GM10266 (cell line): Measurements from ENCODE around the gene SELENOO.

Source experiments
- DNase-seq: peaks from one replicate; pipeline ENCODE4 v3.0.0; 2012; ENCODE audit errors: extremely low spot score
- CTCF ChIP-seq: IDR thresholded peaks from 2 replicates; pipeline ENCODE4 v1.5.1; 2012; ENCODE audit warnings: mild to moderate bottlenecking, low read depth; ENCODE audit not compliant: control insufficient read depth, insufficient read depth; ENCODE audit errors: missing control alignments

SELENOO gene

GRCh38 chr22:50243685-50244419 lies 43.0 kb downstream of the SELENOO start:
- no peak for DNase-seq
- no peak for TF ChIP-seq CTCF

- peak; percentile 95 for DNase-seq
- peak; percentile 1 for TF ChIP-seq CTCF
These were observed 43.8 kb downstream of the SELENOO start, which contains the start of gene TUBGCP6 for GRCh38 chr22:50244420-50245213. Gene TUBGCP6, minus strand, starts transcription at chr22:50245023. Its CDS starts 564 bp downstream, at chr22:50244459.

- DNase-seq = no peak
- no peak for TF ChIP-seq CTCF
These were observed 44.6 kb downstream of the SELENOO start for GRCh38 chr22:50245214-50246072.

DNA sequence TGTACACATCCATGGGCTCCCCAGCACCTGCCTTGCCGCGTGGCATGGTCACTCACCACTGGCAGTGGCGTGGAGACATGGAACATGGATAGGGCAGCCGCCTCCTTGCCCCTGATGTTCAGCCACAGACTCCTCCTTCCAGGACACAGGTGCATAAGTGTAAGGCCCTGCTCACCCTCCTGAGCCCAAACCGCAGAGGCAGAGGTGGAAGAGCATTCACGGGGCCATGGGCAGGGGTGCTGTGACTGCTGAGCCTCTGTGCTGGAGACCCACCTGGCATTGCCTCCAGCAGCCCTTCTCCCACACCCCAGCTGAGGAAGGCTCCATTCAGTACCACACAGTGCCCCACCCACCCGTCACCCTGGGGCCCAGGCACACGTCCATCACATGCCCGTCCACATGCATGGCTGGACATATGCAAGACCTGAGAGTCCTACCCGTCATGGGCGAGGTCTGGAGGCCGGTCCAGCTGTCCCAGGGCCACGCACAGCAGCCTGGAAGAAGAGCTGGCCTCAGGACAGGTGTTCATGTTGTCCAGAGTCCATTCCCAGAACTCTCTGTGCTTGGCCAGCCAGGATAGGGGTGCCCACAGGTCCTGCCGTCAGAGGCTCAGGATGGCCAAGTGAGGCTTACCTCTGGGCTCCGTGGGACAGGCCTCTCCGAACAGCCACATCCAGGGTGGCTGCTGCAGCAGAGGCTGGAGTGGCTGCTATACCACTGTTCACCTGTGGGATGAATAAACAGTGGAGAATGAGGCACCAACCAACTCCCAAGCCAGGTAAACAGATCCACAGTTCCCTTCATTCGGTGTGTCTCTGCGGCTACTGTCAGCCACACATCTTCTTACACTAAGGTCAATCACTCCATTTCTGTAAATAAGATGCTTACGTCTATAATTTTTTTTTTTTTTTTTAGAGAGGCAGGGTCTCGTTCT lies 45.7 kb downstream of the SELENOO start:
- no peak for DNase-seq
- no peak for TF ChIP-seq CTCF

GRCh38 chr22:50247748-50248147 lies 46.9 kb downstream of the SELENOO start:
- TF ChIP-seq CTCF = no peak
- no peak for DNase-seq

DNA sequence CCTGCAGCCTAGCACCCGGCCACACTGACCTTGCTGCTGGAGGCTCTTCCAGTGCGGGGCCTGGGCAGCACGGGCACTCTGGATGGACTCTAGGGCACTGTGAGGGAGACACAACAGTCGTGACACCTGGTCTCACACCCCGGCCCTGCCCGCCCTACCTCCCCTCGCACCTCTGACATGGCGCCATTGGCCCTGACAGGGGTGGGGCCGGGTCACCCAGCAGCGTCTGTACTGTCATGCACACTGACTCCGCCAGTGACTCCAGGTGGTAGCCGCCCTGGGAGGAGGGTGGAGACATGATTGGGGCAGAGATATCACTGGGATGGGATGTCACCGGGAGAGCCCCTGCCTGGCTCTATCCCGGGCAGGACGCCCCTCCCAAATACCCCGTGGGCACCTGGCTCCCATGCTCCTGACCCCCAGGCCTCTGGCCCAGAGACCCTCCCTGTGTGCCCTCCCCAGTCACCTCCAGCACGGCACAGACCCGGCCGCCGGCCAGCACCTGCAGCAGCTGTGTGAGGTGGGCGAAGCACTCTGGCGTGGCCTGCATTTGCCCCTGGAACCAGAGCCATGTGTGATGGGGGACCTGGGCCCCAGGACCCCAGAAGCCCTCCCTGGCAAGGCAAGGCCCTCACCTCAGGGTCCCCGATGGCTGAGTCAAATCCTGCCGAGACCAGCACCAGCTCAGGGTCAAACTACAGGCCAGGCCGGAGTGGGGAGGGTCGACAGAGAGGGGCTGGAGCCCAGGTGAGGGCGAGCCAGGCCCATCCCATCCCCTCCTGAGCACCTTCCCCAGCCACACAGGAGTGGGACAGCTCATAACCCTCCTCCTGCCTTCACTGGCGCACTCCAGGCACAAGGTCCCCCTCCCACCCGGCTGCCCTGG lies 47.6 kb downstream of the SELENOO start:
- DNase-seq = no peak
- TF ChIP-seq CTCF = no peak
